Measurements from ENCODE around the gene LST1.

Gene LST1

GRCh38 chr6:31586008-31586407, at the start of gene LST1:
Gene LST1, plus strand, starts transcription at chr6:31586277. Its CDS starts 1,023 bp downstream, at chr6:31587300.
- no peak for DNase-seq

- DNase-seq: no peak
Measured at GRCh38 chr6:31538805-31539400, 47.2 kb upstream of the LST1 start.

GRCh38 chr6:31540640-31541039, 45.4 kb upstream of the LST1 start:
- DNase-seq: no peak

DNA sequence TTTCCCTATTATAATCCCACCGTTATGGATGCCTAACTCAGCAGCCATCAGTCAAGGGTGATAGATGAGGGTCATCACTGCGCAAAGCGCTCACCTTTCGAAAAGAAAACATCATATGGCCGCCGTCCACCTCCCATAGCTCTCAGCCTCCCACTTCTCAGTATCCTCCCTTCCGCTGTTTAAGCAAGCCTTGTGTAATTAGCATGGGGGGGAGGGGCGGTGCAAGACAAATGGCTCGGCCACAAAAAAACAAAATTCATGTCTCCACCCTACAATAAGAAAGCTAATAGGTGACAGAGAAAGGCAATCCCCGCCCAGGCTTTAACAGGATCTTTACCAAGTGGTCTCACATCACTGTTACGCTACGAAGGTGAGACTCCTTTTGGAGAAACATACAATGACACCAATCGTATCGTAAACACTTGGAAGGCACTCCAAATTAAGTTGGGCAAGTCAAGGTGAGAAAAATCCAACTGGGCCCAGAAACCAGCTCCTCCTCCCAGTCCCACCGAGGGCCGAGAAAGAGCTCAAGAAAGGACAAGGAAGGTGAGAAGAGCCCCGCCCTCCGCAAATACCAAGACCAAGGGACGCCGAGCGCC, 44.9 kb upstream of the LST1 start:
- DNase-seq: peak; percentile 68

GRCh38 chr6:31541658-31542521, 44.2 kb upstream of the LST1 start, which contains the start of gene DDX39B:
Gene DDX39B, minus strand, starts transcription at chr6:31542003. Its CDS starts 1,471 bp downstream, at chr6:31540532.
- peak; percentile 99 for DNase-seq

GRCh38 chr6:31543639-31544038, 42.4 kb upstream of the LST1 start:
- DNase-seq: no peak

- no peak for DNase-seq
Measured at GRCh38 chr6:31544676-31545075, 41.4 kb upstream of the LST1 start.

DNA sequence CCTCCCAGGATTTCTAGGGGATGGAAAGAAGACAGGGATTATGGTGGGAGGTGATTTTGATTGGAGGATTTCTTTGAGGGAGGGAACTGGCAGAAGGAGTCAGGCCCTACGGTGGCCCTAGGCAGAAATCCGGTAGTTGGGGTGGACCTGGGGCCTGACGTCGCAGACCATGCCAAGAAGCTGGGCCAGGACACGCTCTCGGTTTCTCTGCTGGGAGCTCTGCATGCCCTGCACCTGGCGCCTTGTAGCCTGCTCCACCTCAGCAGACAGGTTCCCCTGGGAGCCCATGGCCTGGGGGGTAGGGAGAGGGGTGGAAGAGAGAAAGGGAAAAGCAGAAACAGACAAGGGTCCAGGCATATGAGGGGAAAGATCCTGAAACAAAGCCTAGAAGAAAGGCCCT, 40.8 kb upstream of the LST1 start:
- peak; percentile 88 for DNase-seq

DNA sequence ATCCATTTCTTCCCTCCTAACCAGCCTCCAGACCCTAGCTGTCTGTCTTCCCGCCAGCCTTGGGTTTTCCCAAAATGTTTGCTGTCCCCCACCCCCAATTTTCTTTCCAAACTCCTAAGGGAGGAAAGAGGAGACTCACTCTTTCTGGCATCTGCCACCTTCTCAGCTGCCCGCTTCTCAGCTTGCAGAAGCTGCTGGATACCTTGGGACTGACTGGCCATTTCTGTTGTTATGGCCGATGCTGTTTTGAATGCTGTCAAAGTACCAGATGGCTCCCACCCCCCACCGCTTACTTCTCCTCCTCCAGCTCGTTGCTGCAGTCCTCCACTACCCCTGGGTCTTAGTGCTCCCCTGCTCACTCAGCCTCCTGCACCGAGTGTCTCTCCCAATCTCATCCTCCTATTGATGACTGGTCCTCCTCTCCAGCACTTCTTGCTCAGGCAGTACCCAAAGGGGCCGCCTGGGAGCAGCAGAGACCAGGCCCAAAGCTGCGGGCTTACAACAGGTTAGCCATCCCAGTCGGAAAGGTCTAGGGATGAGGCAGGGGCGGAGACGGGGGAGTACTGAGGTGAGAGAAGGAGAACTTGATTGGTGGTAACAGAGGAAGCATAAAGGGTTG, 39.6 kb upstream of the LST1 start, which contains the start of gene ATP6V1G2:
TSS of gene ATP6V1G2 (minus strand) at position 270 of the 619 bp plus-strand sequence. CDS start at position 221, 49 bp downstream.
- peak; percentile 98 for DNase-seq

DNA sequence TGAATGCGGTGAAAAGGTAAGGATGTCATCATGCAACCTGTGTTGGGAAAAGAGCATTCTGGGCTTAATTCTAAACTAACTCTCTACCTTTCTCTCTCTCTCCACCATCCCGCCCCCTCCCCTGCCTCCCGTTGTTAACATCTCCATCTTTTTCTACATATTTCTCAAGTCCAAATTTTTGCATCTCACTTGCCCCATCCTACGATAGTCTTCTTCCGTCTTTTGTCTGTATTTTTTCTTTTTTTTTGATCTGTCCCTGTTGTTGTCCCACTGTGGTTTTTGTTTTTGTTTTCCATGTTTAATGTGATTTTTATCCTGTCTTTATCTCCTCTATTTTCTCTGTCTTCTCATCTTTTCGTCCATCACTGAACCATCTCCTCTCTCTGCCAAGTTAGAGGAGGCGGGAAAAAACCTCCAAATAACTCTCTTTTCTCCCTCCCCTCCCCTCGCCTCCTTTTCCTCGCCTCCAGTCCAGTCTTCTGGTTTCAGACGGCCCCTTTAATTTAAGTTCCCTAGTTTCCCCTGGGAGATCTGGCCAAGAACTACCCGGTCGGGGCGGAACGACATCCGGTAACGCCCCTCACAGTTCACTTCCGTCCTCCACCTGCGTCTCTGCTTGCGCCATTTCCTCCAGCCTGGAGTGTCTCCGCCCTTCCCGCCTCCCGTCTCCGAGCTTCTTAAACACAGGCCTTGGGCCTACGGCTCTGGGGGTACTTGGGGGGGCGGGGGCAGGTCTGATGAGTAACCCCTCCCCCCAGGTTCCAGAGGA, 38.9 kb upstream of the LST1 start, which contains the start of gene NFKBIL1:
TSS of gene NFKBIL1 (plus strand) at position 651 of the 769 bp plus-strand sequence. CDS start at position 738, 87 bp downstream.
- peak; percentile 99 for DNase-seq

DNA sequence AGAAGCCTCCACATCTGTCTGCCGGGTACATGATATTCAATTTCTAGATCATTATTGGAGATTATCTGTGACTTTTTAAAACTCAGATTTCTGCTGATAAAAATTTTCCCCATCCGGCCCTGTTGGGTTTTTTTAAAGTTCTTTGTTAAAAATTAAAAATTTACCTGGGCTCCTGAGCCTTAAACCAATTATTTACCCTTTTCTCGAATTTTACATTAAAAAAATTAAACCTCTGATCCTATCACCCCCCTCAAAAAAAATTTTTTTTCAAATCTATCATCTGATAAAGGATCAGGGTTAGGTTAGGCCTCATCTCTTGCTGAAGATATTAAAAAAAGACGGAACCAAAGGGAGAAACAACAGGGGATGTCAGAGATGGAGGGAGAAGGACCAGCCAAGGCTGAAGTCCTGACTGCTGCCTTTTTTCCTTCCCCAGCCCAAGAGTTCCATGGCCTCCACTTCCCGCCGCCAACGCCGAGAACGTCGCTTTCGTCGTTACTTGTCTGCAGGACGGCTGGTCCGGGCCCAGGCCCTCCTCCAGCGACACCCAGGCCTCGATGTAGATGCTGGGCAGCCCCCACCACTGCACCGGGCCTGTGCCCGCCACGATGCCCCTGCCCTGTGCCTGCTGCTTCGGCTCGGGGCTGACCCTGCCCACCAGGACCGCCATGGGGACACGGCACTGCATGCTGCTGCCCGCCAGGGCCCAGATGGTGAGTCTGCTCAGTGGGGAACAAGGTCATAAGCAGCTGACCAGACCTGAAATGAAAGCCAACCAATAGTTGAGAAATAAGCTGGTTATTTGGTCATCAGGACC, 38.1 kb upstream of the LST1 start:
- peak; percentile 49 for DNase-seq

GRCh38 chr6:31548544-31548873, 37.6 kb upstream of the LST1 start:
- no peak for DNase-seq

GRCh38 chr6:31551371-31551770, 34.7 kb upstream of the LST1 start:
- peak; percentile 69 for DNase-seq

GRCh38 chr6:31556307-31556706, 29.8 kb upstream of the LST1 start:
- no peak for DNase-seq

GRCh38 chr6:31557443-31558317, 28.4 kb upstream of the LST1 start:
- no peak for DNase-seq

DNA sequence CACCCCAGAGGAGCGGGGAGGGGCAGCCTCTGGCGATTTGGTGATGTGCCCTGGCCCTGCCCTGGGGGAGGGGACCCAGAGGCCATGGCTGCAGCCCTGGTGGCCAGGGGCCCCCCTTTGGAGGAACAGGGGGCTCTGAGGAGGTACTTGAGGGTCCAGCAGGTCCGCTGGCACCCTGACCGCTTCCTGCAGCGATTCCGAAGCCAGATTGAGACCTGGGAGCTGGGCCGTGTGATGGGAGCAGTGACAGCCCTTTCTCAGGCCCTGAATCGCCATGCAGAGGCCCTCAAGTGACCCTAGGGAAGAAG, 27.8 kb upstream of the LST1 start:
- DNase-seq: no peak

- no peak for DNase-seq
Measured at GRCh38 chr6:31558631-31559500, 27.2 kb upstream of the LST1 start.

GRCh38 chr6:31559606-31559957, 26.5 kb upstream of the LST1 start:
- no peak for DNase-seq

DNA sequence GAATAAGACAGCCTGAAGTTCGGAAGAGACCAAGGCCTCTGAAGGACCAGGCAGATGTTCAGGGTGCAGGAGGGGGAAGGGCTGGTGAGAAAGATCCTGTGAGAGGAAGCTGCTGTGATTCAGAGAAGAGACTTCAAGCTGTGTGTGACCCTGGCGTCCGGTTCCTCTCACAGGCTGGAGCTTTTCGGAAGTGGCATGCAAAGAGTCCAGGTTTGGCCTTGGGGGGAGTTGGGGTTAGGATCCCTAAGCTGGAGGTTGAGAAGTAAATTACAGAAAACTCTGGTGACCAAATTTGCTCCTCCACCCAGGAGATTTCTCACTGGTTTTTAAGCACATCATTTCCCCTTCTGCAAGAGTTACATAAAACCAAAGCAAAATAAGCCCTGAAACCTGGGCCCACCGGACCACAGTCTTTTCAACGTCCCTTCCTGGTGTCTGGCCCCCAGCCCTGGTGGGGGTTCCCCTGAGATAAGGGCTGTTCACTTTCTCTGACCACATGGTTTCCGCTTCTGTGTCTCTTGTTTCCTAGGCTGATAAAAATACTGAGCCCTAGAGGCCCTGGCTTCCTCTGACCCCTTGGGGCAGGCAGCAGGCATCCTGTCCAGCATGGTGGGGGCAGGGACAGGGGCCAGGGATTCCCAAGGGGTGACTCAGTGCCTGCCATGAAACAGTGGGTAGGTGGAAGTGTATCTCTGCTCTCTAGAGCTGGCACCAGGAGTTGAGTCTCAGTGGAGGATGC, 25.9 kb upstream of the LST1 start:
- DNase-seq: no peak
